ENCODE measurements around the gene GARS1. TPM values are rescaled to one million over a fixed set of nuclear protein-coding genes. Genes with fewer than 3 reads are reported as not detected.

GARS1 gene
- total RNA-seq, 2 donors from 2014 or later, result 35.5 to 72.6 TPM

- Histone ChIP-seq H3K27me3 (no peaks in the 10 kb centered on the region), H3K4me3 (no peak overlapping the region), H3K36me3 (no peaks in the 10 kb centered on the region), H3K27ac (no peak overlapping the region), H3K4me1 (no peaks in the 10 kb centered on the region), H3K9me3 (no peaks in the 10 kb centered on the region)
- DNase-seq (ENCODE audit: low spot score), result no peak
- TF ChIP-seq, protein P1, sequence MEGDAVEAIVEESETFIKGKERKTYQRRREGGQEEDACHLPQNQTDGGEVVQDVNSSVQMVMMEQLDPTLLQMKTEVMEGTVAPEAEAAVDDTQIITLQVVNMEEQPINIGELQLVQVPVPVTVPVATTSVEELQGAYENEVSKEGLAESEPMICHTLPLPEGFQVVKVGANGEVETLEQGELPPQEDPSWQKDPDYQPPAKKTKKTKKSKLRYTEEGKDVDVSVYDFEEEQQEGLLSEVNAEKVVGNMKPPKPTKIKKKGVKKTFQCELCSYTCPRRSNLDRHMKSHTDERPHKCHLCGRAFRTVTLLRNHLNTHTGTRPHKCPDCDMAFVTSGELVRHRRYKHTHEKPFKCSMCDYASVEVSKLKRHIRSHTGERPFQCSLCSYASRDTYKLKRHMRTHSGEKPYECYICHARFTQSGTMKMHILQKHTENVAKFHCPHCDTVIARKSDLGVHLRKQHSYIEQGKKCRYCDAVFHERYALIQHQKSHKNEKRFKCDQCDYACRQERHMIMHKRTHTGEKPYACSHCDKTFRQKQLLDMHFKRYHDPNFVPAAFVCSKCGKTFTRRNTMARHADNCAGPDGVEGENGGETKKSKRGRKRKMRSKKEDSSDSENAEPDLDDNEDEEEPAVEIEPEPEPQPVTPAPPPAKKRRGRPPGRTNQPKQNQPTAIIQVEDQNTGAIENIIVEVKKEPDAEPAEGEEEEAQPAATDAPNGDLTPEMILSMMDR (IDR thresholded peaks at IDR 0.05), result no peak
Measured at GRCh38 chr7:30674876-30675275, 80.2 kb downstream of the GARS1 start.

DNA sequence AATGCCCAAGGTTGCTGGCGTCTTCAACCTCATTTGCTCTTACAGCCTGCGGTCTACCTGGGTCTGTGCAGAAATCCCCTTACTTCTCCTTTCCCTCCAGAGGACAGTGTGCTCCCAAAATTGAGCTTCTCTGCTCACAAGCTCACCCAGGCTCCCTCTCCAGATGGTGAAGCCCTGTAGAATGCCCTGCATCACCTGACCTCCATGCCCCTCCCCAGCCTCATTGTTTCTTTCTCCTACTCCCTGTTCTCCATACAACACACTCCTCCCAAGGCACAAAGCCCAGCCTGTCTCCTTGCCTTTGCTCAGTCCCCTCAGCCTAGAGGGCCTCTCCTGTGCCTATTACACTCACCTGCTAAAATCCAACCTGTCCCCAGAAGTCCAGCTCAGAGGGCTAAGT lies 84.1 kb downstream of the GARS1 start:
- TF ChIP-seq, protein P1 (IDR thresholded peaks at IDR 0.05), result no peak
- Histone ChIP-seq H3K4me3 (no peak overlapping the region), H3K4me1 (peaks cover 0 to 19% of the 10 kb centered on the region in 2 donors), H3K36me3 (no peaks in the 10 kb centered on the region), H3K27ac (no peak overlapping the region), H3K9me3 (no peaks in the 10 kb centered on the region), H3K27me3 (peaks cover 7 to 15% of the 10 kb centered on the region in 2 donors)
- DNase-seq (ENCODE audit: low spot score), result no peak

DNA sequence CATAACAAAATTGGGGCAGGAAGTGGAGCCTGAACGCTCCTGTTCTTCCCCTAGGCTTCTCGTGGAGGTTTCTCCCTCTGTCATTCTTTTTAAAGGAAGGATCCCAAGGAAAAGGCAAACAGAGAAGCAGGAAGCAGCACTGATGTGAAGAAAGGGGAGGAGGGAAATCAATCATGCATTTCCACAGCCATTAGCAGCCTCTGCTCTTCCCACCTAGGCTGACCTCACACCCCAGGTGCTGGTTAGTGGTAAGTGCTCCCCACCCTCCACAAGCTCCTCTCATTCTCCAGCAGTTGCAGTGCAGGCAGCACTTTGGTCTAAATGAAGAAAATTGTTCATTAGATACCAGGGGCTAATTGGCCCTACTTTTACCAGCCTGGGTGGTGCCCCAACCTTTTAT lies 85.0 kb downstream of the GARS1 start:
- Histone ChIP-seq H3K4me1 (peaks cover 0 to 19% of the 10 kb centered on the region in 2 donors), H3K36me3 (no peaks in the 10 kb centered on the region), H3K4me3 (no peak overlapping the region), H3K27ac (no peak overlapping the region), H3K27me3 (peaks cover 7 to 15% of the 10 kb centered on the region in 2 donors), H3K9me3 (no peaks in the 10 kb centered on the region)
- TF ChIP-seq, protein P1 (IDR thresholded peaks at IDR 0.05), result no peak
- DNase-seq (ENCODE audit: low spot score), result no peak

DNA sequence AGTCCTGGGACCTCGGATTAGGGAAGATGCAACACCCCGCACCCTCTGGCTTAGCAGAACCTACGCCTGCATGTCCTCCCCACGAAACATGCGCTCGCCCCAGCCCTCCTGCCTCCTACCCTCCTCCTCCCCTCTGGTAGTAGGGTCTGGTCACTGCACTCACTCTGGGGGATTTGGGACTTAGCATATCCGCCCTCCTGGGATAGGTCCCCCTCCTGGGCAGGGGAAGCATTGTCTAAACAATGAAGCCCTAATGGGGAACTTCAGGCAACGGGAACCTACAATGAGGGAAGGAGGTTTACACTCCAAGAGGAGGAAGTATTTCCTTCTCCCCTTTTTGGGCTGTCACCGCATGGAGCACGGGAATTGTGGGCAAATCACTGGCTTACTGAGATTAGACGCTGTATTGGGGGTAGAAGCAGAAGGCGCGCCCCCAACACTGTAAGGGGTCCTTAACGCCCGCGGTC lies 86.7 kb downstream of the GARS1 start:
- DNase-seq (ENCODE audit: low spot score), result no peak
- Histone ChIP-seq H3K27me3 (peaks cover 7 to 15% of the 10 kb centered on the region in 2 donors), H3K4me1 (peaks cover 0 to 19% of the 10 kb centered on the region in 2 donors), H3K9me3 (no peaks in the 10 kb centered on the region), H3K36me3 (no peaks in the 10 kb centered on the region), H3K4me3 (peak overlapping the region; percentile 29 to 56), H3K27ac (no peak overlapping the region)
- TF ChIP-seq, protein P1 (IDR thresholded peaks at IDR 0.05), result no peak

GRCh38 chr7:30681815-30682211 lies 87.1 kb downstream of the GARS1 start:
- DNase-seq (ENCODE audit: low spot score), result no peak
- TF ChIP-seq, protein P1 (IDR thresholded peaks at IDR 0.05), result no peak

More at GRCh38 chr7:30681815-30682211, 87.1 kb downstream of the GARS1 start:
- peak overlapping the region; percentile 29 to 56 for H3K4me3 ChIP-seq
- peaks cover 7 to 15% of the 10 kb centered on the region in 2 donors for H3K27me3 ChIP-seq
- H3K4me1 ChIP-seq, result peaks cover 0 to 19% of the 10 kb centered on the region in 2 donors
- H3K9me3 ChIP-seq, result no peaks in the 10 kb centered on the region
- H3K27ac ChIP-seq, result no peak overlapping the region
- no peaks in the 10 kb centered on the region for H3K36me3 ChIP-seq

Data from right atrium auricular region (tissue), 2 donors.